ENCODE measurements around the gene RASSF1. TPM values are rescaled to one million over a fixed set of nuclear protein-coding genes. Genes with fewer than 3 reads are reported as not detected.
A peak's percentile ranks its signal among the peaks of the same experiment; 100 is the strongest.

RASSF1 gene
- total RNA-seq, 1 experiment from 2014 or later = 15.8 TPM

- Mint-ChIP-seq H3K4me1 (peaks cover 31 to 33% of the 10 kb centered on the region in 2 experiments), H3K27ac (peak overlapping the region in 2 of 3 experiments; percentile 39 to 97; a peak in 2 of 7 replicates), H3K9me3 (no peaks in the 10 kb centered on the region; a peak in 1 of 5 replicates), H3K36me3 (ENCODE audit: insufficient read depth in 1 of 3, low read depth in 3 of 3) (peaks cover 9 to 17% (median 15%) of the 10 kb centered on the region in 3 experiments), H3K27me3 (ENCODE audit: low read depth) (peaks cover 17% of the 10 kb centered on the region), H3K4me3 (peak overlapping the region; percentile 91 to 95)
- H3K4me2 ChIP-seq (ENCODE audit: insufficient read depth, insufficient read length, low read length) = peak overlapping the region; percentile 80
- H3K9ac ChIP-seq (ENCODE audit: extremely low read depth, insufficient read length, low read length) = no peak overlapping the region
- no peak overlapping the region for H3K4ac ChIP-seq (ENCODE audit: low read depth, low read length)
- peaks cover 4% of the 10 kb centered on the region; the same call in 1 of the 2 replicates for H3K4me1 ChIP-seq (ENCODE audit: insufficient read depth, low read length)
- H2AFZ ChIP-seq (ENCODE audit: low read length) = peak overlapping the region; percentile 26
- no peaks in the 10 kb centered on the region for H3K27me3 ChIP-seq (ENCODE audit: insufficient read depth, low read length)
- no peak overlapping the region for H4K5ac ChIP-seq (ENCODE audit: insufficient read length, low read depth, low read length)
- WGBS (ENCODE audit: extremely low coverage, insufficient read length, low lambda C conversion rate) = no CpG with 5 or more reads among the region's 8 CpGs
- no peaks in the 10 kb centered on the region for H4K20me1 ChIP-seq (ENCODE audit: control insufficient read depth, insufficient read depth, insufficient read length)
- H3K79me1 ChIP-seq (ENCODE audit: insufficient read depth, low read depth, low read length, poor library complexity, severe bottlenecking) = peaks cover 6% of the 10 kb centered on the region
- H3K18ac ChIP-seq (ENCODE audit: insufficient read length, low read depth, low read length) = no peak overlapping the region
- no peak overlapping the region for H3K56ac ChIP-seq (ENCODE audit: insufficient read length, low read depth, low read length)
- TF ChIP-seq CTCF (conservative IDR thresholded peaks at IDR 0.05) = no peak
- H2BK20ac ChIP-seq (ENCODE audit: low read depth, low read length, poor library complexity, severe bottlenecking) = no peak overlapping the region
- H3K23me2 ChIP-seq (ENCODE audit: insufficient read length, low read depth, low read length, poor library complexity, severe bottlenecking) = peaks cover 10% of the 10 kb centered on the region
- no peak overlapping the region for H3T11ph ChIP-seq (ENCODE audit: low read length)
- H3K23ac ChIP-seq (ENCODE audit: insufficient read length, low read depth, low read length) = no peak overlapping the region
- no peak for DNase-seq
- no peak overlapping the region for H2BK12ac ChIP-seq (ENCODE audit: insufficient read length, low read depth, low read length)
- no peak overlapping the region for H3K27ac ChIP-seq (ENCODE audit: insufficient read length, low read depth, low read length)
- no peak overlapping the region for H2BK120ac ChIP-seq (ENCODE audit: low read depth, low read length, poor library complexity, severe bottlenecking)
- H3K14ac ChIP-seq (ENCODE audit: insufficient read depth, low read length) = no peak overlapping the region
- no peak overlapping the region for H2AK5ac ChIP-seq (ENCODE audit: insufficient read length, low read length)
- H4K8ac ChIP-seq (replicated peaks; ENCODE audit: insufficient read length, low read depth, low read length) = no peak overlapping the region
- no peak overlapping the region for H2BK5ac ChIP-seq (ENCODE audit: insufficient read length, low read length)
- no peaks in the 10 kb centered on the region for H3K9me3 ChIP-seq (ENCODE audit: control insufficient read depth, low read depth, low read length)
- peaks cover 9% of the 10 kb centered on the region; the same call in 1 of the 2 replicates for H3K79me2 ChIP-seq (ENCODE audit: insufficient read depth, low read length)
- H4K91ac ChIP-seq (ENCODE audit: insufficient read length, low read depth, low read length) = no peak overlapping the region
- no peak overlapping the region for H2BK15ac ChIP-seq (ENCODE audit: low read depth, low read length)
Measured at GRCh38 chr3:50359760-50360110, 19.1 kb upstream of the RASSF1 start.
